Fibroblast of skin of scalp (primary cell): ENCODE data around the gene PKN2.
A peak's percentile ranks its signal among the peaks of the same experiment; 100 is the strongest.

Experiments used
- DNase-seq: peaks from one replicate; pipeline ENCODE4 v3.0.0-alpha.2; 2013

The PKN2 gene

DNA sequence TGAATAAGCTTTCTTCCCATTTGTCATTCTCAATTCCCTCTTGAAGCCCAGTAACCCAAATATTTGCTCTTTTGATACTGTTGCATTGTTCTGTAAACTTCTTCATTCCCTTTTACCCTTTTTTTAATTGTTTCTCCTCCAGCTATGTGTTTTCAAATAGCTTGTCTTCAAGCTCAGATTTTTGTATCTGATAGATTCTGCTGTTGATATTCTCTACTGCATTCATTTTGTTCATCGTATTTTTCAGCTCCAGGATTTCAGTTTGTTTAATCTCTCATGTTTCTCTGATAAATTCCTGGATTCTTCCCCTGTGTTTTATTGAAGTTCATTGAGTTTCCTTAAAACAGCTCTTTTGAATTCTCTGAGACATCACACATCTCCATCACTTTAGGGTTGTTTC lies 51.8 kb downstream of the PKN2 start:
- DNase-seq: no peak

DNA sequence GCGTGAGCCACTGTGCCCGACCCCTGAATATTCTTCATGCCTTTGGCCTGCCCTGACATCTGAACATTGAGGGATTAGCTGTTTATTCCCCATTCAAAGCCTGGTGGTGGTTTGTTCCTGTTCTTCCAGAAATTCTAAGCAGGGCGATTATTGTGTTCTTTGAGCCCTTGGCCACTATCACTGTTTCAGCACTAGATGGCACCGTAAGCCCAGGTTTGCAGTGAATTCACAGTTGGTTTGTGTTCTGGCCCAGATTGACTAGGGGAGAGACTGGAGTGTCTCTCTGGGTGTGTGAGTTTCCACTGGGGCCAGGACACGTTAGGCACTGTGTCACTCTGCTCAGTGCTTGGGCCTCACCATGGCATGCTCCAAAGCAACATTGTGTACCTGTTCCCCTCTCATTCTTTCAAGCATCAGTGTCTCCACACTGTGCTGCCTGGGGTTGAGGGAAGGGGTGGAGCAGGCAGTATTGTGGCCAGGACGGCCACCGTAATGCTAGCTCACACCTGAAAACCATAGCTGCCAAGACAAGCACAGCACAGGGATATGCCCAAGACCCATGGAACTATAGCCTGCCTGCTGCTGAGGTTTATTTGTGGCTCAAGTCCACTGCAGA lies 52.7 kb downstream of the PKN2 start:
- DNase-seq: peak; percentile 46

DNA sequence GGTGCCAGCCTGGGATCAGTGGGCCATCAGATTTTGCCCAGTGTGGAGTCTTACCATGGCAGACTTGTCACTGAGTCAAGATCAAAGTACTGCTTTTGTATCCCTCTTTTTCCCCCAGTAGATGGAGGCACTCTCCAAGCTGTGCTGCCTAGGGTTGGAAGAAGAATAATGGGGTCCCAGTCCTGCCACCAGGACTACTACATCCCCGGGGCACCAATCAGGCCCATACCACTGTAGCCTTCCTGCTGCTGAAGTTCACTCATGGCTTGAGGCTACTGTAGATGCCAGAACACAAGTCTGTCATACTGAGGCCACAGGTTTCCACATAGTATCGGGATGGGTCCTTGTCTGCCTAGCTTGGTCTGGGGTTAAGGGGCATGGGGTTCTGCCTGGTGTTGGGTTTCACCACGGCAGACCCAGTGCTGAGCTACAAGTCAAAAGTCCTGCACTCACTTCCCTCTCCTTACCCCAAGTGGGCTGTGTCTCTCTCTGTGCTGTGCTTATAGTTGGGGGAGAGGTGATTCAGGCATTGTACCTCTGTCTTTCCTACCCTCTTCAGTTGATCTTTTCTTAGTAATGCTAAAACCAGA lies 53.4 kb downstream of the PKN2 start:
- DNase-seq: no peak

DNA sequence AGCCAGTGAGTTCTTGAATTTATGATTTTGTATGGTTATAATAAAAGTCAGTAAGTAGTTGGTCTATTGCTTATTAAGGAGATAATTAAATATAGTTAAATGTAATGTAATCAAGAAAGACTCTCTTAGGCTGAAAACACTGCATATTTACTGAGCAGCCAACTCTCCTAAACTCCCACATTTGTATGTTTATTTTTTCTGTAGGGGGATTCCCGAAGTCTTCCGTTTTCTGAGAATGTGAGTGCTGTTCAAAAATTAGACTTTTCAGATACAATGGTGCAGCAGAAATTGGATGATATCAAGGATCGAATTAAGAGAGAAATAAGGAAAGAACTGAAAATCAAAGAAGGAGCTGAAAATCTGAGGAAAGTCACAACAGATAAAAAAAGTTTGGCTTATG lies 56.7 kb downstream of the PKN2 start:
- no peak for DNase-seq

DNA sequence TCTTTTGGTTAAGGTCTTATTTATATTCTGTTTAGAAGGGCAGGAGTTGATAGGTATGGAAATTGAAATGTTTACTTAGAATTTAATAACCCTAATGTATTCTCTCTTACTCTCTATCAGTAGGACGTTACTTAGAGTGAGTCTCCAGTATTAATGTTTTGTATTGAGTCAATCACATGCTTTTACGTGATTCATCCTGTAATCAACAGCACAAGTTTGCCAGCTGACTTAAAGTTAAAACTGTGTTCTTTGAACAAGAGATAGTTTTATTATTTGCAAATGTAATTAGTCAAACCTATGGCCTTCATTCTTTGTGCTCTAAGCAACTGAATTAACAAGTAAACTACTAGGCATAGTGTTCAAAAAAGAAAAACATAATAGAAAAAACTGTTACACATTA lies 57.3 kb downstream of the PKN2 start:
- no peak for DNase-seq

DNA sequence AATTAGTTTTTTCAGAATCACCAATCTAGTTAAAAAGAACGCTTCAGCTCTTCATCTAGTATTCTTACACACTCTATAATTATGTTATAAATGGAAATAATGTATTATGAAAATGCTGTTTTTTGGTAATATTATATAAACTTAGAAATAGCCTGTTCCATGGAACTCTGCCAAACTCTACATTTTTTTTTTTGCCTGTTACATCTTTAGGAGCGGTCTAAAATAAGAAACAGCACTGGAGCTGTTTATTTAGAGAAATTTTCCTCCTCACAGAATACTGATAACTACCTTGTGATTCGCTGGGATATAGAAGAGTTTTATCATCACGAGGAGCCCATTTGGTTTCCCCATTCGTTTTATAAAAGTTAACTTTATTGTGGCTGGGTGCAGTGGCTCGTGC lies 58.5 kb downstream of the PKN2 start:
- no peak for DNase-seq

DNA sequence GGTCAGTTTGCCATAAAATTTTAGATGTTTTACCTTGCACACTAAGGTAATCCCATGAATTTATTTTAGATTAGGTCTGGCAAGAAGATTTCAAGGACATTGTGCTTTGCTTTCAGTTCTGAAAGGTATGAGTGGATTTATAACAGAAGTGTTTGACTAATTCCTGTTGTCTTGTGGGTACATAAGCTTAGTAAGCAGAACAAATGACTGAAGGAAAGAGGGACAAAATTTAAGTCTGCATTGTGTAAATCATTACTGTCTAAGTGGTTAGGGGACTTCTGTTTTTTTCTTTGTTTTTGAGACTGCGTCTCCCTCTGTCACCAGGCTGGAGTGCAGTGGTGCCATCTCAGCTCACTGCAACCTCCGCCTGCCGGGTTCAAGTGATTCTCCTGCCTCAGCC lies 60.1 kb downstream of the PKN2 start:
- DNase-seq: no peak

DNA sequence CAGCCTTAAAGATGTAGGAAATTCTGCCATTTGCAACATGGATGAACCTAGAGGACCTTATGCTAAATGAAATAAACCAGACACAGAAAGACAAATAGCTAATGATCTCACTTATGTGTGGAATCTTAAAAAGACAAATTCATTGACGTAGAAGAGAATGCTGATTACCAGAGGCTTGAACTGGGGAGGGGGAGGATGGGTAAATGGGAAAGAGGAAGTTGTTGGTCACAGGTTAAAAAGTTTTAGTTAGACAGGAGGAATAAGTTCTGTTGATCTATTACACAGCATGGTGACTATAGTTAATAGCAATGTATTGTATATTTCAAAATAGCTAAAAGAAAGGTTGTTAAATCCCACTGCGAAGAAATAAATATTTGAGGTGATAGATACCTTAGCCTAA lies 62.8 kb downstream of the PKN2 start:
- DNase-seq: no peak

DNA sequence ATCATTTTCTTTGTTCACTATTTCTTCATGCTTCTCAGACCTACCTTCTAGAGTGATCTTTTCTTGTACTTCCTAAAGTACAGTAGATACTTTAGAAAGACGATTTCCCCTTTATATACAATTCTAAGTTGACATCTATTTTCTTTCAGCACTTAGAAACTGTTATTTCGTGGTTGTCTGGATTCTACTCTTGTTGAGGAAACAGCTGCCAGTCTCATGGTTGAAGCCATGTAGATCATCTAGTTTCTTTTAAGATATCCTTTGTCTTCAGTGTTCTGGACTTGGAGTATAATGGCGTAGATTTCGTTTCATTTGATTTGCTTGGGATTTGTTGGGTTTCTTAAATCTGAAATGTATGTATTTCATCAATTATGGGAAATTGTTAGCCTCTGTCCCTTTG lies 67.6 kb downstream of the PKN2 start:
- DNase-seq: no peak

DNA sequence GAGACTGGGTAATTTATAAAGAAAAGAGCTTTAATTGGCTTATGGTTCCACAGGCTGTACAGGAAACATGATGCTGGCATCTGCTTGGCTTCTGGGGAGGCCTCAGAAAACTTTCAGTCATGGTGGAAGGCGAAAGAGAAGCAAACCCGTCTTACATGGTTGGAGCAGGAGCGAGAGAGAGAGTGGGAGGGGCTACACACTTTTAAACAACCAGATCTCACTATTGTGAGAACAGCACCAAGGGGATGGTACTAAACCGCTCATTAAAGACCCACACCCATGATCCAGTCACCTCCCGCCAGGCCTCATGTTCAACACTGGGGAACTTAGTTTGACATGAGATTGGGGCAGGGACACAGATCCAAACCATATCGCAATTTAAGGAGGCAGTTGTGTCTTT lies 69.4 kb downstream of the PKN2 start:
- no peak for DNase-seq

DNA sequence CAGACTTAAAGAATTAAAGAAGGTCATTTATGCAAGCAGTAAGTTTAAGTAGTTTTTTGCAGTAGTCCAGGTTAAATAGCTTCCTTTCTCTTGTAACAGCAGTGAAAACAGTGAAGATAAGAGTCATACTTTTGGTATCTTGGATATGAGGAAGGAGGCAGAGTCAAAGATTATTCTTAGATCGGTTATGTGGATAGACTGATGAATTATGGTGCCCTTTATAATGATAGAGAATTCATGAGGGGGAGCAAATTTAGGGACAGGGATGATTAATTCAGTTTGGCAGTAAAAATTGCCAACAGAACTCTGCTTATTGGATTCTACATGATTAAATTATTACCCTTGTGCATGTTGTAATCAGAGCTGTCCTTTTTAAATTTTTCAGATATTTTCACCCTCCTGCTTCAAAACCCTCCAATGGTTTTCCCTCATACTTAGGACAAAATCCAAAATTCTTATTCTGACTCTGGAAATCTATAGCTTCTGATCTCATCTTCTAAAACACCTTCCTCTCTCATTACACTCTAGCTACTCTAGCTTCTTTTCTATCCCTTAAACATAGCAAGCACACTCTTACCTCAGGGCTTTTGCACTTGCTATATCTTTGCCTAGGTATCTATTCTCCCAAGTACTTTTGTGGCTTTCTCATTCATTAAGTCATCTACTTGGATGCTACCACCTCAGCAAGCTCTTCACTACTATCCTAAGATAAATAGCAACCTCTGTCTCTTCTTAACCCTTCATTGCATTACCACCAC lies 79.8 kb downstream of the PKN2 start:
- peak; percentile 64 for DNase-seq

DNA sequence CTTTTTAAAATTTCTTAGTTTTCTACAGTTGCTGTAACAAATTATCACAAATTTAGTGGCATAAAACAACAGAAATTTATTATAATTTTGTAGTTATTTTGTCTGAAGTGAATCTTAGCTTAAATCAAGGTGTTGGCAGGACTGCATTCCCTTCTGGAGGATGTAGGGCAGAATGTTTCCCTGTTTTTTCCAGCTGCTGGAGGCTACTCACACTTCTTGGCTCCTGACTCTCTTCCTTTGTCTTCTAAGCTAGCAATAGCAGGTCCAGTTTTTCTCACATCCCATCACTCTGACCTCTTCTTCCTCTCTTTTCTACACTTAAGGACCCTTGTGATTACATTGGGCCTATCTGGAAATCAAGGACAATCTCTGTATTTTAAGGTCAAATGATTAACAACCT lies 84.1 kb downstream of the PKN2 start:
- no peak for DNase-seq

DNA sequence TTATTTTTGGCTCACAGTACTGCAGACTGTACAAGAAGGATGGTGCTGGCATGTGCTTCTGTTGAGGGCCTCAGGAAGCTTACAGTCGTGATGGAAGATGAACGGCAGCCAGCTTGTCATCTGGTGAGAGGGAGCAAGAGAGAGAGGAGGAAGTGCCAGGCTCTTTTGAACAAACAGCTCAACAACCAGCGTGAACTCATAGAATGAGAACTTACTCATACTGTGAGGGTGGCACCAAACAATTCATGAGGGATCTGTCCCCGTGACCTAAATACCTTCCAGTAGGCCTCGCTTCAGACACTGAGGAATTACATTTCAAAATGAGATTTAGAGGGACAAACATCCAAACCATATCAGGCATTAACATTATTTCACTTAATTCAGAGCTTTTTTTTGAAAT lies 84.7 kb downstream of the PKN2 start:
- no peak for DNase-seq

DNA sequence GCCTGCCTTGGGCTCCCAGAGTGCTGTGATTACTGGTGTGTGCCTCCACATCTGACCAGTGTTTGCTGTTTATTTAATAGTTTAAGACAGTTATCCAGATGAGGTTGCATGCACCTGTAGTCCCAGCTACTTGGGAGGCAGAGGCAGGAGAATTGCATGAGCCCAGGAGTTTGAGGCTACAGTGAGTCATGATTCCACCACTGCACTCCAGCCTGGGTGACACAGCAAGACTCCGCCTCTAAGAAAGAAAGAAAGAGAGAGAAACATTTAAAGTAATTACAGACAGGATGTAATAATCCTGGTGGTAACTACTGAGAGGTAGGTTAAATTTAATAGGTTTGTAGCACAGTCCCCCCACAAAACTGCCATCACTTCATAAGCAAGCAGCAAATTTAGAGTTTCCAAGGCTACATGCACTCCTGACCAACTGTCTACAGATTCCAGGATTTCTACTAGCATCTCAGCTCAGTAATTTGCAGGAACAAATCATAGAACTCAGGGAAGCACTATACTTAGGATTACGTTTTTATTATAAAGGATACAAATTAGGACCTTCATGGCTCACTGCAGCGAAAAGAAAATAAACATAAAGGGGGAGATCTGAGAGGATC lies 89.6 kb downstream of the PKN2 start:
- peak; percentile 47 for DNase-seq

DNA sequence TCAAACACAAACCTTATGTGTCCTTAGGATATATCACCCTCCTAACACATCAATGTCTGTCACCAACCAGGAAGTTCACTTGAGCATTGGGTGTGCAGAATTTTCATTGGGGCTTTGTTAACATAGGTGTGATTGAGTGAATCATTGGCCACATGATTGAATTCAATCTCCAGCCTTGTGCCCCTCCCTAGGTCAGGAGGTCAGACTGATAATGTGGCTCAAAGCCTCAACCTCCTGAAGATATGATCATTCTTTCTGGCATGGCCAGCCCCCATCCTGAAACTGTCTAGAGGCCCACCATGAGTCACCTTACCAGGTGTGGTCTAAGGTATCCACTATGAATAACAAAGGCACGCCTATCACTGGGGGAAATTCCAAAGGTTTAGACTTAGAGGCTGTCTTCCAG lies 90.1 kb downstream of the PKN2 start:
- DNase-seq: no peak

DNA sequence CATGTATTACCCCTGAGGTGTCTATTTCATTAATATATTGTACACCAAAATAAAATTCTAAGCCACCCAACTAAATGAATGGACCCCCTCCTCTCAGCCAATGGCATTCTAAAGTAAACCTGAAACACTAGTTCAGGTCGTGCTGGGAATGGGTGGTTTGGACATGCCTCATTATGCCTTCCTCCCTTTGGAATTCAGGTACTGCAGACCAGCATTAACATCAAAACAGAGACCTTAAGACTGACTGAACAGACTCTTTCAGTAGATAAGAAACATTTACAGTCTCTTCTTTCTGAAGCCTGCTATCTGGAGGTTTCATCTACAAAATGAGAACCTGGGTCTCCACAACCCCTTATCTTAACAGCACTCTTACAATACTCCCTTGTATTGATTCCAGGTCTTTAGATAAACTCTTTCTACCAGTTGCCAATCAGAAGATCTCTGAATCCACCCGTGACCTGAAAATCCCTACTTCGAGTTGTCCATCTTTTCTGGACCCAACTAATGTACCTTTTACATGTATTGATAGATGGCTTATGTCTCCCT lies 93.6 kb downstream of the PKN2 start:
- DNase-seq: no peak

DNA sequence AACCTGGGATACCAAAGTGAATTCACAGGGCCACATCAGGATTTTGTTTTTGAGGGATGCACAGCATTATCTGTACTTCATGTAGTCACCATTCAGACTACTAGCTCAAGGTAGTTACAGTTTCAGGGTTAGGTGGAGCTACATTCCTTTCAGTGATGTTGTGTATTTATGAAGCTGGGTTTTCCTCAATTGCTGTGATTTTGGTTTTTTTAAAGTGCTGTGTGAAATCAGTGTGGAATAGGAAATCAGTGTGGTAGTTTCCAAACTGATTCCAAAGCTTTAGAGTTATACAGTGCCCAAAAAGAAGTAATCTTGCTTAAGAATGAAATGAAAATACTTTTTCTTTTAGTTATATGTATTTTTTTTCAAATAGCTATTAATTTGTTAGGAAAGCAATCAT lies 95.8 kb downstream of the PKN2 start:
- DNase-seq: no peak

DNA sequence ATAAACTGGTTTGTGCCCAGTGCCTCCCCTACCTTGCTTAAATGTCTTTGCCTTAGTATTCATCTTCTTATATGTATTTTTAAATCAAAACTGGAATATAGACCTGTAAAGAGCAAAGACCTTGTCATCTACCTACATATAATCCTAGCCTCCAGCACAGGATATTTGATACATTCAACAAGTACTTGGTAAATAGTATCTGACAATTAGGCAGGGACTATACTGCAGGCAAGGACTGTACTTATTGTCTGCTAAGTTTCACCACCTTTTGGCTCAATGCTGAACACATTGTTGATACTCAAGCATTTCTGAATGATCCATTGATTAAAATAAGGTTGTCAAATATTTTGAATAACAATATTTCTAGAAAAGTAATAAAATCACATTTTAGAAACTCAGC lies 96.4 kb downstream of the PKN2 start:
- no peak for DNase-seq

DNA sequence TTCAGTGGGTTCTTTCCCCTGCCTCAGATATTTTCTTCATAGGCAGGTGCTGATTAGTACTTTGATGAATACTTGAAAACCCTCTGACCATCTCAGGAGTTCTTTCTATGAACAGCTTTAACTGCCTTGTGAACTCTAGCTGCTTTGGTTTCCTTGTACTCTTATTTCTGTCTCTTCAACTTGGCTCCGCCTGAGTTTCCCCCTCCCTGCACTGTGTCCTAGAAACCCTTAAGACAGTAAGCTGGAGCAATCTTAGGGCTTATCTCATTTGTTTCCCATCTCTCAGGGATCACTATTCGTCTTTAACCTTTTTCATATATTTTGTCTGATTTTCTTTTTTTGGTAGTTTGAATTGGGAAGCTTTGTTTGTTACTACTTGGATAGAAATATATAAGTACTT lies 99.1 kb downstream of the PKN2 start:
- no peak for DNase-seq

DNA sequence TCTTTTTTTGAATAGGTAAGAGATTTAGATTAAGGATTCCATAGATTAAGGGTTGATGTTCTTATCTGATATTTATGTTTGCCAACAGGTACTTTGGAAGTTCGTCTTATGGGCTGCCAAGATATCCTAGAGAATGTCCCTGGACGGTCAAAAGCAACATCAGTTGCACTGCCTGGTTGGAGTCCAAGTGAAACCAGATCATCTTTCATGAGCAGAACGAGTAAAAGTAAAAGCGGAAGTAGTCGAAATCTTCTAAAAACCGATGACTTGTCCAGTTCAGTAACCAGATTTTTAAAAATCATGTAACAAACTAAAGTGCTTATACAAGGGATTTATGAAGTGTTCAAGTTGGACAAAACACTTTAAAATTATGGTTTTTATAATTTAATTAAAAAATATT lies 100.5 kb downstream of the PKN2 start:
- DNase-seq: no peak

DNA sequence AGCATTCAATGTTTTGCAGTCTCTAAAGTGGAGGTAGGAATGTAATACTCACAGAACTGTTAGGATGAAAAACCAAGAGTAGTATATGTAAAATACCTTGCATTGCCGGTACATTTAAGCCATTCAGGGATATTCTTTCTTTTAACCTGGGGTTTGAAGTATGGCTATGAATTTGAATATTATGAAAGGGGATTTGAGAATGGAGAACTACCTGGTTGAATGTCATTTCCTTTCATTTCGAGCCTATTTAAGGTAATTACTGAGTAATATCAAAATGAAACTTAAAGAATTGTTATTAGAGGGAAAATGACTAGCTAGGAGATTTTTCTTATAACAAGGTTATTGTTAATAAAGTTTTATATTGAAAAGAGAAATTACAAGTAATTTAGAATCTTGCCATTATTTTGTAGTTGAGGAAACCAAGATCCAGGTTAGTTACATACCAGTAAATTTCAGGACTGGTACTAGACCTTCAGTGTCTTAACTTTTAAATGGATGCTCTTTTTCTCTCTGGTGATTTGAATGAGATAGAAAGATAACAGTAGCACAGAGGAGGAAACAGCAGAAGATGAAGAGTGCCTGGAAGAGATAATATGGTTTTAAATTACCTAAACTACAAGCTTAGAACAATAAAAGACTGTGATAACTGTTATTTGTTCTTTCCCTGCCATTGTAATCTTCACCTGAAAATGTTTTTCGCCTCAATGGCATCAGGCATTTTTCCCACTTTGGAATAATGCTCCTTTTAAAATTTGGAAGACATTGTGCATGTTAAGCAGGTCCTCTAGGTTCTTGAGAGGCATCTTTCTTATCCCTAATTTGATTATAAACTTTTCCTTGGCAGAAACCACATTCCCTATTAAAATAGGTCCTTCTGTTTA lies 103.2 kb downstream of the PKN2 start:
- DNase-seq: no peak

DNA sequence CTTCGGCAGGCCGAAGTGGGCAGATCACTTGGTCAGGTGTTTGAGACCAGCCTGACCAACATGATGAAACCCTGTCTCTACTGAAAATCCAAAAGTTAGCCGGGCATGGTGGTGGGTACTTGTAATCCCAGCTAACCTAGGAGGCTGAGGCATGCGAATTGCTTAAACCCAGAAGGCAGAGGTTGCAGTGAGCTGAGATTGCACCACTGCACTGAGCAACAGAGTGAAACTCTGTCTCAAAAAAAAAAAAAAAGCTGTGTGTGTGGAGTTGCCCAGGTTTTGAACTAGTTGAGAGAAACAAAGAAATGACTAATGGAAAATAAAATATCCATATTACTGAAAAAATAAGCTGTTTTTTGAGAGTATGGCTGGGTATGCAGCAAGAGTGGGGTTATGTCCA lies 107.1 kb downstream of the PKN2 start:
- DNase-seq: no peak

DNA sequence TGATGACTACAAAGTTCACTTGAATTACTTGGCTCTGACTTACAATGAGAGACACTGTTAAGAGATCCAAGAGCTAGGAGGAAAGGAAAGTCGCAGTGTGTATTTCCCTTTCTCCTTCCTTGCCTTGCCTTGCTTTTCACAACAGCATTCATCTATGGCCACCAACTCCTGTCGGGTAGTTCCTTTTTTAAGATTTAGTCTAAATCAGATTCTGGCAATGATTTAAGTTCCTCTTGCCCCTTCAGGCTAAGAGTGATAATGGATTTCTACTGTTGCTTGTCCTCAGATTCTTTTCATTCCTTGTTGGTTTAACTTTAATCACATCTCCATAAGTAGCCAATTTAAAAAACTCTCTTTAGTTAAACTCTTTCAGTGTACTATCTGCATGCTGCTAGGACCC lies 115.4 kb downstream of the PKN2 start:
- DNase-seq: peak; percentile 3
